Measurements from ENCODE around the gene VWA1. TPM values are rescaled to one million over a fixed set of nuclear protein-coding genes. Genes with fewer than 3 reads are reported as not detected.

VWA1 gene
- total RNA-seq, 4 donors from 2014 or later, result 14.5 to 27.6 (median 19.8) TPM

- Histone ChIP-seq H3K4me1 (peaks cover 85% of the 10 kb centered on the region), H3K36me3 (no peaks in the 10 kb centered on the region), H3K27me3 (peaks cover 1% of the 10 kb centered on the region), H3K27ac (peak overlapping the region; percentile 92), H3K4me3 (peak overlapping the region; percentile 70), H3K9me3 (no peaks in the 10 kb centered on the region)
- DNase-seq (ENCODE audit: low spot score in 2 of 2), result no peak
- TF ChIP-seq POLR2AphosphoS5 (IDR thresholded peaks at IDR 0.05), result no peak
- no peak for TF ChIP-seq CTCF (IDR thresholded peaks at IDR 0.05)
- no peak for TF ChIP-seq POLR2A (IDR thresholded peaks at IDR 0.05)
- TF ChIP-seq EP300 (IDR thresholded peaks at IDR 0.05), result no peak
- 70% methylated on average over 2 of the region's 28 CpGs for WGBS
Observed at GRCh38 chr1:1432274-1432950, 3.1 kb upstream of the VWA1 start.

- Histone ChIP-seq H3K4me3 (peak overlapping the region; percentile 70), H3K4me1 (peaks cover 89% of the 10 kb centered on the region), H3K27ac (peak overlapping the region; percentile 92), H3K36me3 (no peaks in the 10 kb centered on the region), H3K27me3 (no peaks in the 10 kb centered on the region), H3K9me3 (no peaks in the 10 kb centered on the region)
- TF ChIP-seq CTCF (IDR thresholded peaks at IDR 0.05) (no peak), POLR2A (IDR thresholded peaks at IDR 0.05) (no peak), POLR2AphosphoS5 (IDR thresholded peaks at IDR 0.05) (peak in 2 of 3 donors; percentile 48 to 71), EP300 (IDR thresholded peaks at IDR 0.05) (no peak)
- WGBS, result 65% methylated on average over 16 of the region's 34 CpGs
- DNase-seq (ENCODE audit: low spot score in 2 of 2), result peak in 1 of 2 donors; percentile 88
Observed at GRCh38 chr1:1432951-1433803, 2.3 kb upstream of the VWA1 start.

- Histone ChIP-seq H3K27me3 (no peaks in the 10 kb centered on the region), H3K27ac (peak overlapping the region; percentile 92), H3K36me3 (no peaks in the 10 kb centered on the region), H3K9me3 (no peaks in the 10 kb centered on the region), H3K4me1 (peaks cover 91% of the 10 kb centered on the region), H3K4me3 (peak overlapping the region; percentile 70)
- 10% methylated on average over 6 of the region's 12 CpGs for WGBS
- DNase-seq (ENCODE audit: low spot score in 2 of 2), result no peak
- TF ChIP-seq POLR2AphosphoS5 (IDR thresholded peaks at IDR 0.05) (no peak), EP300 (IDR thresholded peaks at IDR 0.05) (no peak), CTCF (IDR thresholded peaks at IDR 0.05) (no peak), POLR2A (IDR thresholded peaks at IDR 0.05) (no peak)
Observed at GRCh38 chr1:1433804-1434130, 1.7 kb upstream of the VWA1 start.

GRCh38 chr1:1434131-1434823 lies 1.2 kb upstream of the VWA1 start:
- 0% methylated on average over 2 of the region's 32 CpGs for WGBS
- peaks cover 5% of the 10 kb centered on the region for H3K36me3 ChIP-seq
- DNase-seq (ENCODE audit: low spot score in 2 of 2), result no peak
- H3K4me3 ChIP-seq, result peak overlapping the region; percentile 70
- peaks cover 91% of the 10 kb centered on the region for H3K4me1 ChIP-seq
- no peaks in the 10 kb centered on the region for H3K27me3 ChIP-seq
- TF ChIP-seq POLR2AphosphoS5 (IDR thresholded peaks at IDR 0.05) (no peak), POLR2A (IDR thresholded peaks at IDR 0.05) (no peak), EP300 (IDR thresholded peaks at IDR 0.05) (no peak), CTCF (IDR thresholded peaks at IDR 0.05) (no peak)
- H3K27ac ChIP-seq, result peak overlapping the region; percentile 92
- H3K9me3 ChIP-seq, result no peaks in the 10 kb centered on the region

GRCh38 chr1:1434824-1435105 lies 725 bp upstream of the VWA1 start:
- peaks cover 87% of the 10 kb centered on the region for H3K4me1 ChIP-seq
- WGBS, result 91% methylated on average over 2 of the region's 4 CpGs
- H3K36me3 ChIP-seq, result peaks cover 6% of the 10 kb centered on the region
- H3K27me3 ChIP-seq, result no peaks in the 10 kb centered on the region
- no peak for DNase-seq (ENCODE audit: low spot score in 2 of 2)
- TF ChIP-seq CTCF (IDR thresholded peaks at IDR 0.05) (no peak), POLR2AphosphoS5 (IDR thresholded peaks at IDR 0.05) (no peak), POLR2A (IDR thresholded peaks at IDR 0.05) (no peak), EP300 (IDR thresholded peaks at IDR 0.05) (no peak)
- no peaks in the 10 kb centered on the region for H3K9me3 ChIP-seq
- peak overlapping the region; percentile 92 for H3K27ac ChIP-seq
- peak overlapping the region; percentile 70 for H3K4me3 ChIP-seq

Measured in suprapubic skin (tissue), 4 donors.